ENCODE results near the gene EARS2.
"Not testable (repeated sequence)": the region's sequence is repeated elsewhere in the genome, so short reads cannot be mapped to it uniquely, and the experiment has no call there.

EARS2 gene

DNA sequence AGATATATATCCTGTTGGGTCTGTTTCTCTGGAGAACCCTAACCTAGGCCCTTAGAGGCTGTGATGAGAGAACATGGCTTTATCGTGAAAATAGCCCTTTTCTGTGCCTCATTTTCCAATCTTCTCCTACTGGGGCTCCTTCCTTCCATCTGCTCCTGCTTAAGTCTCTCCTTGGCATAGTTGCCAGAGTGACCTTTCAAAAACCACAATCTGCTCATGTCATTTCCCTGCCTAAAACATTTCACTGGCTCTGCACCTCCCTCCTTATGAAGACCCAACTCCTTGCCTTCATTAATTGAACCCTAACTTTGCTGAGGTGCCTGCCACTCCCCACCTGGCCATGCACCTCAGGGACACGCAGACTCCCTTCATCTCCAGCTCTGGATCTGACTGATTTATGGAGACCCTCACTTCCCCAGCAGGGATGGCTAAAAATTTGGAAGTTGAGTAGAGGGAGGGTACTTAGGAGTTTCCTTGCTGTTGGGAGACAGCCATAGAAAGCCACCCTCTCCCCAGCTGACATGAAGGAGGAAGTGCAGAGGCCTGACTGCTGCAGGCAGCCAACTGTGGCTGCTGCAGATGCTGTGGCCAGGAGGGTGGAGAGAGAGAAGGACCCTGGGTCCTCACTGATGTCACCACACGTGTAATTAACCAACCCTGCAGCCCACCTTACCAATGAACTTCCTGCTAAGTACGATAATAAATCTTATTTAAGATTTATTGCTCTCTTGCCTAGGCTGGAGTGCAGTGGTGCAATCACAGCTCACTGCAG is 40.6 kb downstream of the EARS2 start:
- TF ChIP-seq, protein P1, sequence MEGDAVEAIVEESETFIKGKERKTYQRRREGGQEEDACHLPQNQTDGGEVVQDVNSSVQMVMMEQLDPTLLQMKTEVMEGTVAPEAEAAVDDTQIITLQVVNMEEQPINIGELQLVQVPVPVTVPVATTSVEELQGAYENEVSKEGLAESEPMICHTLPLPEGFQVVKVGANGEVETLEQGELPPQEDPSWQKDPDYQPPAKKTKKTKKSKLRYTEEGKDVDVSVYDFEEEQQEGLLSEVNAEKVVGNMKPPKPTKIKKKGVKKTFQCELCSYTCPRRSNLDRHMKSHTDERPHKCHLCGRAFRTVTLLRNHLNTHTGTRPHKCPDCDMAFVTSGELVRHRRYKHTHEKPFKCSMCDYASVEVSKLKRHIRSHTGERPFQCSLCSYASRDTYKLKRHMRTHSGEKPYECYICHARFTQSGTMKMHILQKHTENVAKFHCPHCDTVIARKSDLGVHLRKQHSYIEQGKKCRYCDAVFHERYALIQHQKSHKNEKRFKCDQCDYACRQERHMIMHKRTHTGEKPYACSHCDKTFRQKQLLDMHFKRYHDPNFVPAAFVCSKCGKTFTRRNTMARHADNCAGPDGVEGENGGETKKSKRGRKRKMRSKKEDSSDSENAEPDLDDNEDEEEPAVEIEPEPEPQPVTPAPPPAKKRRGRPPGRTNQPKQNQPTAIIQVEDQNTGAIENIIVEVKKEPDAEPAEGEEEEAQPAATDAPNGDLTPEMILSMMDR (IDR thresholded peaks at IDR 0.05; ENCODE audit: low read depth, low read length, missing control alignments), result no peak
- peaks cover 3% of the 10 kb centered on the region for H3K36me3 ChIP-seq (replicated peaks)
- DNase-seq, result no peak
- no peaks in the 10 kb centered on the region for H3K27me3 ChIP-seq (replicated peaks)
- in situ Hi-C loops (cut with HindIII; ENCODE audit: low pct_ligation_motif_present, low sequenced_read_pairs), result no loop called here
- H3K4me3 ChIP-seq (ENCODE audit: low read depth, low read length), result no peak overlapping the region
- H3K27ac ChIP-seq, result no peak overlapping the region

DNA sequence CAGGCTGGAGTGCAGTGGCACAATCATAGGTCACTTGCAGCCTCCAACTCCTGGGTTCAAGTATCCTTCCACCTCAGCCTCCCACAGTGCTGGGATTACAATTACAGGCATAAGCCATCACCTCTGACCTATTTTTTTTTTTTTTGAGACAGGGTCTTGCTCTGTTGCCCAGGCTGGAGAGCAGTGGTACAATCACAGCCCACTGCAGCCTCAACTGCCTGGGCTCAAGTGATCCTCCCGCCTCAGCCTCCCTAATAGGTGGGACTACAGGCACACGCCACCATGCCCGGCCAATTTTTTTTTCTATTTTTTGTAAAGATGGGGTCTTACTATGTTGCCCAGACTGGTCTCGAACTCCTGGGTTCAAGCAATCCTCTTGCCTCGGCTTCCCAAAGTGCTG is 41.3 kb downstream of the EARS2 start:
- DNase-seq, result no peak
- Histone ChIP-seq H3K36me3 (replicated peaks) (peaks cover 3% of the 10 kb centered on the region), H3K27me3 (replicated peaks) (no peaks in the 10 kb centered on the region), H3K27ac (no peak overlapping the region), H3K4me3 (ENCODE audit: low read depth, low read length) (no peak overlapping the region)
- in situ Hi-C loops (cut with HindIII; ENCODE audit: low pct_ligation_motif_present, low sequenced_read_pairs), result no loop called here
- TF ChIP-seq, protein P1 (IDR thresholded peaks at IDR 0.05; ENCODE audit: low read depth, low read length, missing control alignments), result no peak

DNA sequence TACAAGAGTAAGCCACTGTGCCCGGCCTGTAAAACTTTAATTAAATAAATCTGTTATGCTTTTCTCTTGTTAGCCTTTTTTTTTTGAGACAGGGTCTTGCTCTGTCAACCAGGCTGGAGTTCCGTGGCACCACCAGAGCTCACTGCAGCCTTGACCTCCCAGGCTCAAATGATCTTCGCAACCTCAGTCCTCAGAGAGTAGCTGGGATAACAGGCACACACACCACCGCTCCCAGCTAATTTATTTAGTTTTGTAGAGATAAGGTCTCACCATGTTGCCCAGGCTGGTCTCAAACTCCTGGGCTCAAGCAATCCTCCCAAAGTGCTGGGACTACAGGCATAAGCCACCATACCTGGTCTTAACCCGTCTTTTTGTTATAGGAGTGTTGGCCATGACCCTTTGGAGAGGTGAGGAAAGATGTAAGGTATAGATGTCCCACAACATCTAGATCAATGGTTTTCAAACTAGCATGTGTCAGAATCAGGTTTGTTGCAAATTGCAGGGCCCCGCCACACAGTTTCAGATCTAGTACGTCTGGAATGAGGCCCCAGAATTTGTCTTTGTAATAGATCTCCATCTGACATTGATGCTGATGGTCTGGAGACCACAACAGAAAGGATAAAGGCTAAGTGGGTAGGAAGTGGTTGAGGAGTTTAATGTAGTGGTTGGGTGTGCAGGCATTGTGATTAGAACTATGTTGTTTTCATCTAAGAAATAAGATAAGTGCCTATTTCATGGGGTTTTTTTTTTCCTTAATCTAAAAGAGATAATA is 42.6 kb downstream of the EARS2 start:
- TF ChIP-seq, protein P1 (IDR thresholded peaks at IDR 0.05; ENCODE audit: low read depth, low read length, missing control alignments), result no peak
- Histone ChIP-seq H3K4me3 (ENCODE audit: low read depth, low read length) (no peak overlapping the region), H3K27ac (no peak overlapping the region), H3K36me3 (replicated peaks) (peaks cover under 1% of the 10 kb centered on the region), H3K27me3 (replicated peaks) (no peaks in the 10 kb centered on the region)
- in situ Hi-C loops (cut with HindIII; ENCODE audit: low pct_ligation_motif_present, low sequenced_read_pairs), result no loop called here
- no peak for DNase-seq

DNA sequence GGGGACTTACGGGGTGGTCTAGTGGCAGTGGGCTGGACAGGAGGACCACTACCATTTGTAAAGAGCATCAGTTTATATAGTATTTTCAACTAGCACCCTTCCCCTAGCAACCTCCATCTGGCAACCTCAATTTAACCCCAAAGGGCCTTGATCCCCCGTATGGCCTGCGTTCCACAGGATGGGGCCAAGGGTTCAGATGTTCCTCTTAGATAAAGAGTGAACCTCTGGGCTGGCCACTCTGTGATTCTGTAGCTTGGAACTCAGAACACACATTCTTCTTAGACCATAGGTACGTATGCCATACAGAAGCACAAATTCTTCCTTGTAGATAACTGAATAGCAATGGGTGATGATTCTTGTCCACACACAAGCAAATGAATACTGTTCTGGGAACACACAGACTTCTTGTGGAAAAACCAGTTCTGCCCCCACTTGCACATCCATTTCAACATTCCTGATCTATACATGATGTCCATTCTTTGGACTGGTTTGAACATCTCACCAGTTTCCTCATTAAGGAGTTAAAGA is 44.9 kb downstream of the EARS2 start:
- in situ Hi-C loops (cut with HindIII; ENCODE audit: low pct_ligation_motif_present, low sequenced_read_pairs), result no loop called here
- Histone ChIP-seq H3K36me3 (replicated peaks) (no peaks in the 10 kb centered on the region), H3K4me3 (ENCODE audit: low read depth, low read length) (no peak overlapping the region), H3K27ac (no peak overlapping the region), H3K27me3 (replicated peaks) (no peaks in the 10 kb centered on the region)
- DNase-seq, result no peak
- TF ChIP-seq, protein P1 (IDR thresholded peaks at IDR 0.05; ENCODE audit: low read depth, low read length, missing control alignments), result no peak

DNA sequence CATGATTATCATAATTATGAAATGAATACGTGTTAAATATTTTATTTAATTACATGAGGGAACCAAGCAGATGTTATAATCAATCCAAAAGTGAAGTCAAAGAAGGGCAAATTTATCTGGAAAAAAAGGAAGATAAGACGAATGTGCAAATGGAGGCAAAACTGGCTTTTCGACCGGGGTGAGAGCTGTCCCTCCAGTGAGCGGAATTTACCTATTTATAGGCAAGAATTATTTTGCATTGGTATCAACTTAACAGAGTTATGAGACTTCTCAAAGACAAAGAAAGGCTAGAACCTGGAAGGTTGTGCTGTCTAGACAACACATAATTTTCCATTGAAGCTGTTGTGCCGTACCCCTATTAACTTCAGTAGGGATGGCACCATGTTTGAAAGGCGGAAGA is 45.4 kb downstream of the EARS2 start:
- DNase-seq, result no peak
- Histone ChIP-seq H3K27ac (no peak overlapping the region), H3K4me3 (ENCODE audit: low read depth, low read length) (no peak overlapping the region), H3K27me3 (replicated peaks) (no peaks in the 10 kb centered on the region), H3K36me3 (replicated peaks) (no peaks in the 10 kb centered on the region)
- TF ChIP-seq, protein P1 (IDR thresholded peaks at IDR 0.05; ENCODE audit: low read depth, low read length, missing control alignments), result no peak
- in situ Hi-C loops (cut with HindIII; ENCODE audit: low pct_ligation_motif_present, low sequenced_read_pairs), result no loop called here

DNA sequence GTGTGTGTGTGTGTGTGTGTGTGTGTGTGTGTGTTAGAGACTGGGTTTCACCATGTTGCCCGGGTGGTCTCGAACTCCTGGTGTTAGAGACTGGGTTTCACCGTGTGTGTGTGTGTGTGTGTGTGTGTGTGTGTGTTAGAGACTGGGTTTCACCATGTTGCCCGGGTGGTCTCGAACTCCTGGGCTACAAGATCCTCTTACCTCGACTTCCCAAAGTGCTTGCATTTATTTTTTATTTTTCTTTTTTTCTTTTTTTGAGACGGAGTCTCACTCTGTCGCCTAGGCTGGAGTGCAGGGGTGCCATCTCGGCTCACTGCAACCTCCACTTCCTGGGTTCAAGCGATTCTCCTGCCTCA is 46.3 kb downstream of the EARS2 start:
- H3K27ac ChIP-seq, result not testable (repeated sequence)

More for the DNA sequence above, 46.3 kb downstream of the EARS2 start:
- peak overlapping the region; percentile 68 for H3K4me3 ChIP-seq (ENCODE audit: low read depth, low read length)
- in situ Hi-C loops (cut with HindIII; ENCODE audit: low pct_ligation_motif_present, low sequenced_read_pairs); H3K36me3 ChIP-seq (replicated peaks); H3K27me3 ChIP-seq (replicated peaks); DNase-seq: not testable (repeated sequence)
